Daoy (cell line): ENCODE measurements around the gene CDKAL1. TPM values are rescaled to one million over a fixed set of nuclear protein-coding genes. Genes with fewer than 3 reads are reported as not detected.

Experiments used
- DNase-seq: peaks from one replicate; pipeline ENCODE4 v3.0.0-alpha.2; 2015; ENCODE audit warnings: low read depth
- total RNA-seq: library from RNA; depleted of rRNA; stranded (reverse); fragments of >200 nt; shearing (Covaris generic); gene quantifications from 2 replicates; pipeline ENCODE4 v1.2.3, GENCODE V29; 2014

Gene CDKAL1
- total RNA-seq, 1 experiment from 2014 or later: 34.0 TPM

DNA sequence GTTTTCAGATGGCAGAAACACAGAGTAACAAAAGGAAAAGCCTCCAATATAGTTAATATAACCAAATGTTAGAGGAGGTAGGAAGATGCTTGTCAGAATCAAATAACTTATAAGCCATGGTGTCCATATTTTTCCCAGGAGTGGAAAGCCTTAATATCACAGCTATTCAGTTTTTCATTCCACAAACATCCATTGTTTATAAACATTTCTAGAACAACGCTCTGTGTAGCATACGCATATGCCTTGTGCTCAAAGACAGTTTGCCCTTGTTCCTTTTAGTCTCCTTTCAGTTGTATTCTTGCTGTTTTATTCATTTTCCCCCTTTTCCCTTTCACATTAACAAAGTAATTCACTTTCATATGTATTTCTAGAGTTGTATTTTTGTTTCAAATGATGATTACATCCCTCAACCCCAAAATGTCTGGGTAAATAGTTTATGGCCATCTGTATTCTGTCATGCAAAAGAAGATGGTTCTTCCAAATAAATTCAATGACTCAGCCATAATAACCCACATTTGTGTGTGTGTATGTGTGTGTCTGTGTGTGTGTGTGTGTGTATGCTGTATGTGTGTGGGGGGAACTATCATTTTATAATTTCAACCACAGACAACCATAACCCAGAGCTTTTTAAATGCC lies 603.6 kb downstream of the CDKAL1 start:
- no peak for DNase-seq

DNA sequence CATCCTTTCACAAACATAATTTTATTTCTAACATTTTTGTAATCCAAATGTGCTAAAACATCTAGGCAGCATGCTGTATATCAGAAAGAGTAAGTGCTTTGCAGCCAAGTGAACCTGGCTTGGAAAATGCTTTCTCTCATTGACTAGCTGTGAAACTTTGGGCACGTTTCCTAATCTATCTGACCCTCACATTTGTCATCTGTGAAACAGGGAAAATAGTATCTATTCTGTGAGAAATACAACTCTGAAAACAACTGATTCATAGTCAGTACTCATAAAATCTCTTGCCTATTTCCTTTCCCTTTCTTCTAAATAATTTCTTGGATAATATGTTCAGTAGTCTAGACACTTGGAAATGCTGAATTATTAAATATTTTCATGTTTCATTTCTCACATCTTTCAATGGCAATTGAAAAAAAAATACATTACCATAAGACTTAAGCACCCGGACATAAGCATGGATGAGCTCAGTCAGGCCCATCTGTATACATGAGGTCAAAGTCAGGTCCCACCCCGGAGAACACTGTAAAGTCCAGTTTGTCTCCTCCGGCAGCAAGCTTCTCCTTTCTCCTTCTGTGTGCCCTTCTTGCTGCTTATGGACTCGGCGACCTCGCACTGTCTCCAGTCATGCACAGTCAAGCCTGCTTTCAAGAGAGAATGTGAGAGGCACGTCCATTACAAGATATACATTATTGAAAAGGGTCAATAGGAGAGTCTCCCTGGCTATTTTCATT lies 604.2 kb downstream of the CDKAL1 start:
- no peak for DNase-seq

DNA sequence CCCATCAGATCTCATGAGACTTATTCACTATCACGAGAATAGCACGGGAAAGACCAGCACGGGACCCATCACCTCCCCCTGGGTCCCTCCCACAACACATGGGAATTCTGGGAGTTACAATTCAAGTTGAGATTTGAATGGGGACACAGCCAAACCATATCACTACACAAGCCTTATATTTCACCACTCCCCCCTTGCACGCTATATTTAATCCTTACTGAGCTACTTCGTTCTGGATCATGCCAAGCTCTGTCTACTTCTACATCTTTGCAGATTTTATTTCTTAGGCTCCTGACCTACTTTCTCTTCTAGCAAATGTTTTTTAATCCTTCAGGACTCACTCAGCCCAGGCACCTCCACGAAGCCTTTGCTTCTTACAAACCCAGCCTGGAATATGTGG lies 606.7 kb downstream of the CDKAL1 start:
- DNase-seq: no peak

DNA sequence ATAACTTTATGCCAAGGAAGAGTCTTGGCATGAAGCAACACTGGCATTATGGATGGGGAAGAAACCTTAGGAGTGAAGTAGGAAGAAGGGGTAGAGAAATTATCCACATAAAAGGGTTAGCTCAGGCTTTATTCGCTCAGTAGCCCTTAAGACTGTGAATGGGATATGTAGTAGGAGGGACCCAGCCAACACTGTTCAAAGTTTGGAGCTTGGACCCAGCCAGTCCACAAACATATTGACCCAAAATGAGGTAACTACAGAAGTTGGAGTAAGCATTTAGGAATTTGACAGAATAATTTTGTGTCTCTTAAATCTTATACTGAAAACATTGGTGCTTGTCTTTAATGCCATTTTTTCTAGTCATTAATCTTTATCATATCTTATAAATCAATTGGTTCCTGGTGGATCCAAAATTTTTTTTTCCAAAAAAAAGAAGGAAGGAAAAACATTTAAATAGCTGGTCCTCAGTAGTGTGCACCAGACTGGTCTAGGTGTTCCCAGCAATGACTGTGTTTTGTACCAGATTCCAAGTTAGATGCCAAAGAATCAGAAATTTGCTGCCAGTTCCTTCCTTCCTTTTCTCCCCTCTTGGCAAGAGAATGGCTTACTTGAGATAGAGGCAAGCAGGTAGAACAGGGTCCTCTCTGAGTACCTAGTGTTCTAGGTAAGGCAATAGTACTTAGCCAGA lies 607.5 kb downstream of the CDKAL1 start:
- no peak for DNase-seq

DNA sequence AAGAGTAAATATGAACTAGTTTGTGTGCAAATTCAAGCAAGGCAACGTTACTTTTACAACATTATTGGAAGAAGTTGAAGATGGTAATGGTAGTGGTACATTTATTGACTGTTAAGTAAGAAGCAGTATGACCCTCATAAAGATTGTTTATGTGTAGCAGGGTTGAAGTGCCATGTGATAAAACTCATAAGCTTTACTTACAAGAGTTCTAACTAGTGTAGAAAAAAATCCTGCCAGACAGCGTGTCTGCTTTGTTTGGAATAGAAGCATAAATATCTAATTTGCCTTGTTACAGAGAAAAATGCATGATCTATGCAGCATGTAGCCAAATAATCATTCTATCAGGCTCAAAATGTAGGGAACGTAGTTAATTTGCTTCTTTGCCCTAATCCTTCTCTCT lies 608.5 kb downstream of the CDKAL1 start:
- DNase-seq: no peak

DNA sequence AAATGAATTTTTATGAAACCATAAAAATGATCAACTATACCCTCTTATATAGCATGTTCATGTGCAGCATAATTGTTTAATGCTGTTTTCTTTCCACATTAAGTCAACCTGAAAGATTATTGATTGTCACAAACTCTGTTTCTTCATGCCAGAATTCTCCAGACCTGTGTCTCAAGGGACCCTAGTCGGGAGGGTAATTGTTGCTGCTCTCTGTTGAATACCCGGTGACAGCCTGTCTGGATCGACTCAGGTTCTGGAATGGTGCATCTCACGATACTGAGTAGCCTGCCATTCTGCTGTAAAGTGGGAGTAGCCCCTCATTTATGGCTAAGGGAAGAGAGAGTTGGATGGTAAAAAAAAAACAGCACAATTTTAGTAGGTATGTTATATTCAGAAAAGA lies 609.4 kb downstream of the CDKAL1 start:
- DNase-seq: no peak

DNA sequence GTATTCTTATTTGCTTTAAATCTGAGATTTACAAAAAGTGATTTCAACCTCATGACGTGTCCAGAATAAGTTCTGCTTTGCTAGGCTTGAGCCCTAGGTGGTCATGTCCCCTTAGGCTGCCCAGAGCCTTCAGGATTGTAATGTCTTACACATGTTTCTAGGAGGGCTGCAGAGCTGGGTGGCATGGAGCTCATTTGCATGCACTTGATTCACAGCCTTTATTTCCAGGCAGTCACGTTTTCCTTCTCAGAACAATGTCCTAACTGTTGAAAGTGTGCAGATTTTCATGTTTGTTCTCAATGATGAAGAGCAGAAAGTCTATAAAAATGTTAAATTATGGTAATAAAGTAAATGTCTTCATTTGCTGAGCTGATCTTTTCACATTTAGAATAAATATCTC lies 610.7 kb downstream of the CDKAL1 start:
- DNase-seq: no peak

DNA sequence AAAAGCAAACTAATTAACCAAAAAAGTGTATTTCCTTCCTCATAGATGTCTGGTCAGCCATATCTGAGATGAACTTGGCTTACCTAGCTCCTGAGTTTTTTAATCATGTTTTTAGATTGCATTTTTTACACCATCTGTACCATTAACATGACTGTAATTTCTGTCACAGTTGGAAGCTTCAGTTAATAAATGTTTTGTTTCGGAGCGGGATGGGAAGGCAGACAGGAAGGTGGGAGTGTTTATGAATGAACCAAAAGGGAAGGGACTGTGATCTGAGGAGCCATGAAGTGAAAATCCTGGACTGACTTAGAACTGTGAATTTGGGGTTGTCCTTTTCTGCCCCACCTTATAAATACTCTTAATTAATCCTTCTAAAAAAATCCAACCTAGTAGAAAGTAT lies 613.7 kb downstream of the CDKAL1 start:
- no peak for DNase-seq

DNA sequence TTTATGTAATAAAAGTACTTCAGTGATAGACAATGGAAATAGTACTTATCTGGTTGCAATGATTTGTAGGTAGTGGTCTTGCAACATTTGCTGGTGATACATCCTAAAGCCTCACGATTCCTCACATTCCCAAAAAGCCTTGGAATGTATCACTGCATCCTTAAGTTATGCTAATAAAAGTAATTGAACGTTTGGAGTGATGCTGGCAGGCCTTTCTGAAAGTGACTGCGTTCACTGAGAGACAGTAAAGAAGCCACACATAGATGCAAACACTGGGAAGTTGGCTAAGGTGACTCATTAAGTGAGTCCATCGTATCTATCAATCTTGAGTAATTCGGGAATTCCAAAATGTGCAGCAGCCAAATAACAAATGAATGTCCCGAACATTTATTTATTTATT lies 615.2 kb downstream of the CDKAL1 start:
- peak; percentile 5 for DNase-seq

DNA sequence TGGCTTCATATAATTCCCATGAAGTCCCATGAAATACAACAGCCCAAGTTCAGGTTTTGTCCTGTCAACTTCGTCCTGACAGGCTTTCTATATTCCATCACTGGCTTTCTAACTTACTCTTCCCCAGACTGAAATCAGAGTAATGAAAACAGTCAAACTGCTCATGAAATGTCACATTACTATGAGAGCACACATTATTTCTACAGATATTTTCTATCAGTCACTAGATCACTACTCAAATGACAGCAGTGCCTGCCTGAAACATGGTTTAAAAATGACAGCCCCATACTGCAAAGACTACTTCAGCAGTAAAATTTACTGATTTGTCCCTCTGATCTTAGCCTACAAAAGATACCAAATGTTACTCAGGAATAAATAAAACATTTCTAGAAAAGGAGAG lies 616.4 kb downstream of the CDKAL1 start:
- no peak for DNase-seq

DNA sequence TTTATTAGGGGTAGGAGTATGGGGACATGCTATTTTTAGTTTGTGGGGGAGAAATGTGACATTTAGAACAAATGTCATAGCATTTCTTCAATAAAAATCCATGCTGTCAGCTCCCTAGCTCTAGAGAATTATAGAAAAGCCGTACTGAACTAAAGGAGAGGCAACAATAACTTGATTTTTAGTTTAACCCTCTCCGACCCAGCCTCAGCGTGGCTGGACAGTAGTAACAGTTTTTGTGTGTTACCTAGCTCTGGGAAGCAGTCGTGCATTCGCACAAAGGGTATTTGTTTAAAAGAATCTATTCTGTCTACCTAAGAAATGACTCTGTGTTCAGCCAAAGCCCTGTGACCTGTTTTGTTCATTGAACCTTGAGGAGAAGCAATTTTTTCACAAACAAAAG lies 616.9 kb downstream of the CDKAL1 start:
- no peak for DNase-seq

DNA sequence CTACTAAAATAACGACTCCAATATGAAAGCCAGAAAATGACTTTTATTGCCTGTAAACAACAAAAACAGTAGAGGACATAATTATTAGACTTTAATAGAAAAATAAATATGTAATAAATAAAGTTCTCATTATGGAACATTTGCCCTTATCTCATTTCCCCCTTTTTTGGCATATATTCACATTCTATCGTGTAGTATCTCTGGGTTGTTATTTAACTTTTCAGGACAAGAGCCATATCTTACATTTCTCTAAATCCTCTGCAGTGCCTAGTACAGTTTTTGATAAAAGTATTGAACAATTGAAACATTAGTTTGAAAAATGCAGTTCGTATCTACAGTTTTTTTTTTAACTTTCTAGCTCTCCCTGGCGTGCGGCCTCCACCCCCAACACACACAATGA lies 617.3 kb downstream of the CDKAL1 start:
- no peak for DNase-seq

DNA sequence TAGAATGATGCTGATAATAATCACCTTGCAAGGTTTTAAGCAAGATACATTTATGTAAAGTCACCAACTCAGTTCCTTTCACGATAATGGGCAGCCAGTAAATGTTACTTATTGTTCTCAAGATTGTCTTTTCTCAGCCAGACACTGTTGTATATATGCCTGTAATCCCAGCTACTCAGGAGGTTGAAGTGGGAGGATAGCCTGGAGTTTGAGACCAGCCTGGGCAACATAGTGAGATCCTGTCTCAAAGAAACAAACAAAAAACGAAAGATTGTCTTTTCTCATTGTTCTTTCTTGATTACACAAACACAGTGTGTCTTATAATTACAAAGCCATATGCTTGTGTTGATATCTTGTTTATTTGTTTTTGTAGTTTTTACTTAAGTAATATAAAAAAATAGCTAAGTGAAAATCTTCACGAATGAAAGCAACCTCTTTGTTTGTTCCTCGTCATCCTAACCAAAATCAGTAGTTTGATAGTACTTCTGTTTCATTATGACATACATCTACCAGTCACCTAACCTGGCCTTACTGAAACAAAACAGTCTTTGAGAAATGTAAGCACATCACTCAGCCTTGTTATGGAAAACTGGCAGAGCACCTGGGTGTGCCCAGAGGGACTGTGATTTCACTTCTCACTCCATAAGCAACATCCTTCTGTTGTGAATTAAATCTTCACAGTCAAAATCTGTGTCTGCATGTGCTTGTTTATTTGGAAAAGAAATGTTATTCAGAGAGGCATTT lies 623.1 kb downstream of the CDKAL1 start:
- no peak for DNase-seq

DNA sequence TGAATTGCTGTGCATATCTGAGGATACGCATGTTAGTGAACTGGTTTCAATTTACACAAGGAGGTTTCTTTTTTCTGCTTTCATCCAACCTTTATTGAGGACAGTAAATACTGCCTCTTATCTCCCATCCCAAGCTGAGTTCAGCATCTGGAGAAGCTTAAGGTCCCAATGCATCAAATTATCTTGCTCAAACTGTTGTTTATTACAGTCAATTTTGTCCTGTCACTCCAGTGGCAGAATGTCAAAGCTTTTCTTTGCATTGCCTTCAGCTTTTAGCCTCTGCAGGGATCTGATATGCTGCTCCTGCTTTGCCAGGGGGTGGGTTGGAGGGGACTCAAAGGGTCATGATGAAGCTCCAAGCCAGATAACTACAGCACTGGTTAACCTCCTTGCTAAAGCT lies 623.9 kb downstream of the CDKAL1 start:
- DNase-seq: no peak

DNA sequence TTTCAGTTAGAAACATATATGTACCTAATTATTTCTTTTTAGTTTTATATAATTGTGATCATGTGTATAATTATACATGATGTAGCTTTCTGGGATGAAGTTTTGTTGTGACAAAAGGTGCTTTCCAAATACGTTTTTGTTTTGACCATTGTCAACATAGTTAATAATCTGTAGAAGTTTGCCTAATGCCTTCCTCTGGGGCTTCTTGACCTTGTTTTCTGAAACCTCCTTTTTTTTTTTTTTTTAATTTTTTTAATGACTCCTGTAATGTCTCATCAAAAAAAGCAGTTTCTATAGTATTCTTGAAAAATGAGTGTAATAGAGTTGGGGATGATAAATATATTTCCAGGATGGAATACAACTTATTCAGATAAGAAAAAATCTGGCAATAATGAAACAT lies 624.6 kb downstream of the CDKAL1 start:
- DNase-seq: no peak

DNA sequence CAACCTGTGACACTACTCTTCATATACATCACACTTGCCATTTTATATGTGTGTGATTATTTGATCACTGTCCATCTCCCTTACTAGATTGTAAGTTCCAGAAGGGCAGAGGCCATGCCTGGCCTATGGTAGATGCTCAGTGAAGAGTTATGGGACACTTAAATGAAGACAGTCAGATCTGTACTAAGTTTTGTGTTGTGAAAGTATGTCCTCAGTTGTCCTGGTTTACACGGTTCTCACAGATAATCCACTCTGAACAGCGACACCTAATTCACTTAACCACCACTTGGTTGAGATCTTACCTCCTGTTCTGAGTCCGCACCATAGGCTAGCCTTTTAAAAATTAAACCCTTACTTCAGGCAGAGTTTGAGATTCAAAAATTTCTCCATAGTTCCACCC lies 625.2 kb downstream of the CDKAL1 start:
- no peak for DNase-seq

DNA sequence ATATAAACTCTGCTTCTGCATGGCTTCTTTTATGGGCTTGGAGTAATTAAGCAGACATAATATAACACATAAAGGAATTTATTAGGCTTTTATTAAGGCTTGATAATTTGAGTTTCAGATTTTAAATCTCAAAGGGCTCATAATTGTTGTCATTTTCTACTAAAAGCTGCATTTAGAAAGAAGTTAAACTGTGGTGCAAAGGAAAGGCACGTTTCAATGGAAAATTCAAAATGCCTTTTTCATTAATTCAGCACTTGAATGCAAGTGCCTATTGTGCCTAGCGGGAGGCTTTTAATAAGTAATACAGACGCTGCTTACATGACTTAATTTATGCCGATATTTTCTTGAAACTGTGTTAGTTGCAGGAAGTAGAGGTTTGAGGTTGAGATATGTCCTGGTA lies 627.5 kb downstream of the CDKAL1 start:
- DNase-seq: no peak

DNA sequence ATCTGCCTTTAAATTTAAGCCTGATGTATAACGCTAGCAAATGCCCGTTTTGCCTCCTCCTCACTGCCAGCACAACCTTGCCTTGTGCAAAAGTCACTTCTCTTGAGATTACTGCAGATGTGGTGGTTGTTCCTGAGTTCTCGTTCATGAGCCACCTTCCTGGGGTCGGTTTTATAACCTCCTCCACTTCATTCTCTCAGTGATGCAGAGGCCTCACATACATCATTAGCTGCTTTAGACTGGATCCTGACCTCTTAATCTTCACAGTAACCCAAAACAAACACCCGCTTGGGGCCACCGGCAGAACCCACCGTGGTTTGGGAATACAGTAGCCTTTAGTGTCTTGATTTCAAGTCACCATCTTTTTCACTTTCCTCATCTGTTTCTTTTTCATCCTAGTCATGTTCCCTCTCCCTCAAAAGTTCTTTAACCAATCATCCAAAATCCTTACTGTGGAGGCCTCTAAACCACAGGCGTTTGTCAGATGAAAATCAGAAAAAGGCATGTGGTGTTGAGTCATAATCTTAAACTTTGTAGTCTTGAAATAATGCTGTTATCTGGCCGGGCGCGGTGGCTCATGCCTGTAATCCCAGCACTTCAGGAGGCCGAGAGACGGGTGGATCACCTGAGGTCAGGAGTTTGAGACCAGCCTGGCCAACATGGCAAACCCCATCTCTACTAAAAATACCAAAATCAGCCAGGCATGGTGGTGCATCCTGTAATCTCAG lies 629.0 kb downstream of the CDKAL1 start:
- peak; percentile 59 for DNase-seq

DNA sequence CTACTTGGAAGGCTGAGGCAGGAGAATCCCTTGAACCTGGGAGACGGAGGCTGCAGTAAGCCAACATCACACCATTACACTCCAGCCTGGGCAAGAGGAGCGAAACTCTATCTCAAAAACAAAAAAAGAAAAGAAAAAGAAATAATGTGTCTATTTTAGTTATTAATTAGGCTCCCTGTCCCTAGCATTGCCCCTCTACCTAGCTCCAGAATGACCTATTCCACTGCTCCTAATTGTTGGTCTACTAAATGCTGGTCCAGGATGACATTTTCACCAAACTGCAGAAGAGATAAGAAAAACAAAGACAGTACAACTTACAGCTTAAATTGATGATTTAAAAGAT lies 629.6 kb downstream of the CDKAL1 start:
- no peak for DNase-seq

DNA sequence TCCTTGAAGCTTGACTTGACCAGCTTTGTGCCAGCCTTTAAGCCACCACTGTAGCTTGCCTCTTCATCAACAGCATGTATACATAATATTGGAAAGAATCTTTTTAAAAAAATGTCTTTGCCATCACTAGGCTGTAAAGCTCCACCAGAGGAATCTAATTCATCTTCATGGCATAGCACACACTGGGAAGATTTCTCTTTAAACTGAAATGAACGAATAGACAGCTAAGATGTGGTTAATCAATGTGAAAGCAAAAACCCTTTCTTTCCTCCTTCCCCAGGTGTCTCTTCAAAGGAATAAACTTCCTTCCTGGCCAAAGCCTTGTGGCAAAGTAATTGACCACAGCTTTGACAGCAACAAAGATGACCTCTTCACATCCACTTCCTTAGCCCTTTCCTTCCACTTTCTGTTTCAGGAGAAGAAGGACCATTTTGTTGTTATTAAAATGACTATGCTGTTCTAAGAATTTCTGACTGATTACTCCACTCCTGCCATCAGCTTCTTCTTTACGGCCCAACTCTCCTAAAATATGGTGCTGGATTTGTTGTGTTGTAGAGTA lies 630.6 kb downstream of the CDKAL1 start:
- DNase-seq: peak; percentile 11

DNA sequence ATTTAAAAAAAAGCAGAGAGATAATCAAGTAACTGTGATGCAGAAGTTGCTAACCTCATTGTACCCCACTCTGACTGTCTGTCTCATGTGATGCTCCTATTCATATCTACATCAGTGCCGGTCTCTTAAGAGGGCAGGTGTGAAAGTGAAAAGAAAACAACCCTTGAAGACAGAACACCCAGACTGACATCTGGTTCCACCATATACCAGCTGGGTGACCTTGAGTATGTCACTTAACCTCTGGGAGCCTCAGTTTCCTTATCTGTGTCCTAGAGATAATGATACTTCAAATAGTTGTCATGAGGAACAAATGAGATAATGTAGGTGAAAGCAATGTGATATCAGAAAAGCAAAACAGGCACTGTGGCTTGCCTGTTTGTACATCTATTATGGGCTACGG lies 632.5 kb downstream of the CDKAL1 start:
- DNase-seq: no peak

DNA sequence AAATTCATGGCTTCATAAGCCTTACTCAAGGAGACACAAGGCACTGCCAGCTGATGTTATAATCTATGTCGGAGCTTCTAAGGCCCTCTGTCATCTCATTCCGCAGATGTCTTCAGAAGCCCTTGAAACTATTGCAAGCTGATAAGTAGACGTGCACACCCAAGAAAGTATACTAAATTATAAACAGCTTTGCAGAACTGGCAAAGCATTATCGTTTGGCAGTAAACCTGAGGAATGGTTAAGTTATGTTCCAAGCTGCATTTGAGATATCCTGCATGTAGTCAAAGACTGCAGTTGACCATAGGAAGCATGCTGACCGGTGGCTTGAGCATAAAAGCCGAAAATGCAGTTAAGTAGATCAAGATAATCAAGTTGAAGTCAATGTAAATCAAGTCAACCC lies 633.5 kb downstream of the CDKAL1 start:
- DNase-seq: no peak
